ENCODE measurements around the gene FAM240A. TPM values are rescaled to one million over a fixed set of nuclear protein-coding genes. Genes with fewer than 3 reads are reported as not detected.

The FAM240A gene
- total and polyA plus RNA-seq, 4 donors: not detected

GRCh38 chr3:46627078-46627477 is 14.8 kb downstream of the FAM240A start:
- Histone ChIP-seq H3K27ac (ENCODE audit: low read depth in 1 of 2, low read length in 2 of 2) (no peak overlapping the region), H3K9me3 (ENCODE audit: control insufficient read depth in 4 of 4, low read length in 3 of 4) (no peaks in the 10 kb centered on the region), H3K9ac (ENCODE audit: low read depth in 1 of 2, low read length in 2 of 2) (no peak overlapping the region), H3K4me1 (ENCODE audit: control insufficient read depth in 4 of 4, insufficient read depth in 4 of 4, low read length in 3 of 4) (peaks cover under 1 to 12% (median 8%) of the 10 kb centered on the region in 4 donors), H3K4me3 (ENCODE audit: low read depth in 1 of 3, low read length in 3 of 3) (no peak overlapping the region), H3K27me3 (ENCODE audit: control insufficient read depth in 4 of 4, insufficient read depth in 4 of 4, low read length in 3 of 4) (no peaks in the 10 kb centered on the region), H3K36me3 (ENCODE audit: control insufficient read depth in 4 of 4, insufficient read depth in 3 of 4, low read depth in 1 of 4, low read length in 3 of 4) (no peaks in the 10 kb centered on the region)
- 97% methylated on average over 1 of the region's 1 CpG for WGBS
- DNase-seq (ENCODE audit: low spot score): no peak
- TF ChIP-seq HNF4G (IDR thresholded peaks at IDR 0.05): no peak
- no peak for TF ChIP-seq REST (IDR thresholded peaks at IDR 0.05)
- TF ChIP-seq HNF4A (conservative IDR thresholded peaks at IDR 0.05): no peak

DNA sequence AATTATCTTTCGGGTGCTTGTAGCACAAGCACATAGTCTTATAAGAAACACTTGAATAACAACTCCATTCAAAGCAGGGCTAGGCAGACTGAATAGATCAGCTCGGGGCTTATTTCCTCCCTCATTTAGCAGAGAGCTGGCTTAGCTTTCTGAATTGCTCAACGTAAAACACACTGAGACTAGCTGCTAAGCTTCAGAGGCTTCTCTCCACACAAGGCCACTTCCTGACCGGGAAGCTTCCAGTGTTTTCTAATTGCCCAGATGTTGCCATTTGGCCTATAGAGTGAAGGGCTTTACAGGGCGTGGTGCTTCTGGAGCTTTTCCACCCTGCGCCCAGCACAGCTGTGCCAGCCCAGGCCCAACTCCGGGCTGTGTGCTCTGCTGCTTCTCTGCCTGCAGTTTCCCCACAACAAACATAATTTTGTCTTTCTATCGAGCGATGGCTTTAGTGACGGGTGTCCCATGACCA is 16.6 kb downstream of the FAM240A start:
- TF ChIP-seq NR2F2 (IDR thresholded peaks at IDR 0.05) (no peak), JUND (IDR thresholded peaks at IDR 0.05) (no peak), CTCF (IDR thresholded peaks at IDR 0.05; ENCODE audit: low read depth, low read length, missing input control) (no peak), RAD21 (IDR thresholded peaks at IDR 0.05) (no peak), FOXA1 (IDR thresholded peaks at IDR 0.05) (no peak), TAF1 (conservative IDR thresholded peaks at IDR 0.05) (no peak), FOXA2 (IDR thresholded peaks at IDR 0.05) (no peak), SP1 (IDR thresholded peaks at IDR 0.05) (no peak), GABPA (IDR thresholded peaks at IDR 0.05 in 1 of 2, conservative IDR thresholded peaks at IDR 0.05 in 1 of 2) (no peak), HNF4G (IDR thresholded peaks at IDR 0.05) (no peak), HNF4A (conservative IDR thresholded peaks at IDR 0.05) (no peak), RXRA (IDR thresholded peaks at IDR 0.05) (no peak)
- TF ChIP-seq, protein P1, sequence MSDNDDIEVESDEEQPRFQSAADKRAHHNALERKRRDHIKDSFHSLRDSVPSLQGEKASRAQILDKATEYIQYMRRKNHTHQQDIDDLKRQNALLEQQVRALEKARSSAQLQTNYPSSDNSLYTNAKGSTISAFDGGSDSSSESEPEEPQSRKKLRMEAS (IDR thresholded peaks at IDR 0.05): no peak
- TF ChIP-seq, protein P2, sequence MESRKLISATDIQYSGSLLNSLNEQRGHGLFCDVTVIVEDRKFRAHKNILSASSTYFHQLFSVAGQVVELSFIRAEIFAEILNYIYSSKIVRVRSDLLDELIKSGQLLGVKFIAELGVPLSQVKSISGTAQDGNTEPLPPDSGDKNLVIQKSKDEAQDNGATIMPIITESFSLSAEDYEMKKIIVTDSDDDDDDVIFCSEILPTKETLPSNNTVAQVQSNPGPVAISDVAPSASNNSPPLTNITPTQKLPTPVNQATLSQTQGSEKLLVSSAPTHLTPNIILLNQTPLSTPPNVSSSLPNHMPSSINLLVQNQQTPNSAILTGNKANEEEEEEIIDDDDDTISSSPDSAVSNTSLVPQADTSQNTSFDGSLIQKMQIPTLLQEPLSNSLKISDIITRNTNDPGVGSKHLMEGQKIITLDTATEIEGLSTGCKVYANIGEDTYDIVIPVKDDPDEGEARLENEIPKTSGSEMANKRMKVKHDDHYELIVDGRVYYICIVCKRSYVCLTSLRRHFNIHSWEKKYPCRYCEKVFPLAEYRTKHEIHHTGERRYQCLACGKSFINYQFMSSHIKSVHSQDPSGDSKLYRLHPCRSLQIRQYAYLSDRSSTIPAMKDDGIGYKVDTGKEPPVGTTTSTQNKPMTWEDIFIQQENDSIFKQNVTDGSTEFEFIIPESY (IDR thresholded peaks at IDR 0.05): no peak
- no peak for DNase-seq (ENCODE audit: low spot score)
- WGBS: 72% methylated on average over 10 of the region's 10 CpGs
- Histone ChIP-seq H3K9ac (ENCODE audit: low read depth in 1 of 2, low read length in 2 of 2) (no peak overlapping the region), H3K27ac (ENCODE audit: low read depth in 1 of 2, low read length in 2 of 2) (peak overlapping the region in 1 of 2 donors; percentile 23), H3K27me3 (ENCODE audit: control insufficient read depth in 4 of 4, insufficient read depth in 4 of 4, low read length in 3 of 4) (no peaks in the 10 kb centered on the region), H3K4me1 (ENCODE audit: control insufficient read depth in 4 of 4, insufficient read depth in 4 of 4, low read length in 3 of 4) (peaks cover 2 to 15% (median 13%) of the 10 kb centered on the region in 4 donors), H3K4me3 (ENCODE audit: low read depth in 1 of 3, low read length in 3 of 3) (no peak overlapping the region), H3K36me3 (ENCODE audit: control insufficient read depth in 4 of 4, insufficient read depth in 3 of 4, low read depth in 1 of 4, low read length in 3 of 4) (no peaks in the 10 kb centered on the region), H3K9me3 (ENCODE audit: control insufficient read depth in 4 of 4, low read length in 3 of 4) (no peaks in the 10 kb centered on the region)
